H9 (cell line): ENCODE results near the gene SYNPO. TPM values are rescaled to one million over a fixed set of nuclear protein-coding genes. Genes with fewer than 3 reads are reported as not detected.

Experiments
- DNase-seq: peaks from one replicate; pipeline ENCODE4 v3.0.0-alpha.2; 2017
- H2AFZ ChIP-seq: one replicate; pipeline ENCODE4 v1.6.1; 2013; ENCODE audit warnings: mild to moderate bottlenecking, low read length, control low read depth, moderate library complexity
- H2AK5ac ChIP-seq: 2 replicates; pipeline ENCODE4 v1.6.1; 2013; ENCODE audit warnings: low read length, control low read depth, mixed read lengths; ENCODE audit not compliant: insufficient read length
- H2BK120ac ChIP-seq: one replicate; pipeline ENCODE4 v1.6.1; 2013; ENCODE audit warnings: low read depth, mild to moderate bottlenecking, low read length, control low read depth, inconsistent platforms; ENCODE audit not compliant: poor library complexity, severe bottlenecking
- H2BK12ac ChIP-seq: 2 replicates; pipeline ENCODE4 v1.6.1; 2013; ENCODE audit warnings: low read length, control low read depth, mixed read lengths, low read depth; ENCODE audit not compliant: insufficient read length
- H2BK15ac ChIP-seq: 2 replicates; pipeline ENCODE4 v1.6.1; 2013; ENCODE audit warnings: low read depth, low read length, control low read depth
- H2BK20ac ChIP-seq: one replicate; pipeline ENCODE4 v1.6.1; 2013; ENCODE audit warnings: low read depth, mild to moderate bottlenecking, low read length, control low read depth, inconsistent platforms; ENCODE audit not compliant: poor library complexity, severe bottlenecking
- H2BK5ac ChIP-seq: 2 replicates; pipeline ENCODE4 v1.6.1; 2013; ENCODE audit warnings: low read length, control low read depth, mixed read lengths; ENCODE audit not compliant: insufficient read length
- H3K14ac ChIP-seq: 2 replicates; pipeline ENCODE4 v1.6.1; 2013; ENCODE audit warnings: low read length, control low read depth; ENCODE audit not compliant: insufficient read depth
- H3K18ac ChIP-seq: 2 replicates; pipeline ENCODE4 v1.6.1; 2013; ENCODE audit warnings: low read depth, mild to moderate bottlenecking, mixed read lengths, low read length, control low read depth; ENCODE audit not compliant: insufficient read length
- H3K23ac ChIP-seq: 2 replicates; pipeline ENCODE4 v1.6.1; 2013; ENCODE audit warnings: low read length, control low read depth, mixed read lengths, low read depth; ENCODE audit not compliant: insufficient read length
- H3K23me2 ChIP-seq: 2 replicates; pipeline ENCODE4 v1.6.1; 2013; ENCODE audit warnings: low read depth, mild to moderate bottlenecking, mixed read lengths, low read length, control low read depth; ENCODE audit not compliant: insufficient read length, poor library complexity, severe bottlenecking
- H3K27ac ChIP-seq: 2 replicates; pipeline ENCODE4 v1.5.1; 2013; ENCODE audit warnings: low read length, control low read depth, mixed read lengths, low read depth; ENCODE audit not compliant: insufficient read length
- H3K27me3 ChIP-seq: 2 replicates; pipeline ENCODE4 v1.6.1; 2013; ENCODE audit warnings: low read length, control low read depth, inconsistent platforms; ENCODE audit not compliant: insufficient read depth
- H3K4ac ChIP-seq: 2 replicates; pipeline ENCODE4 v1.6.1; 2013; ENCODE audit warnings: low read depth, mild to moderate bottlenecking, control low read depth, inconsistent platforms, low read length, moderate library complexity
- H3K4me1 ChIP-seq: 2 replicates; pipeline ENCODE4 v1.6.1; 2013; ENCODE audit warnings: low read length, control low read depth, inconsistent platforms; ENCODE audit not compliant: insufficient read depth
- H3K4me2 ChIP-seq: 2 replicates; pipeline ENCODE4 v1.6.1; 2013; ENCODE audit warnings: low read length, control low read depth, mixed read lengths; ENCODE audit not compliant: insufficient read length, insufficient read depth
- H3K56ac ChIP-seq: 2 replicates; pipeline ENCODE4 v1.6.1; 2013; ENCODE audit warnings: low read depth, mild to moderate bottlenecking, mixed read lengths, low read length, control low read depth; ENCODE audit not compliant: insufficient read length
- H3K79me1 ChIP-seq: 2 replicates; pipeline ENCODE4 v1.6.1; 2013; ENCODE audit warnings: low read depth, mild to moderate bottlenecking, moderate library complexity, low read length, control low read depth, inconsistent platforms; ENCODE audit not compliant: insufficient read depth, poor library complexity, severe bottlenecking
- H3K79me2 ChIP-seq: 2 replicates; pipeline ENCODE4 v1.6.1; 2013; ENCODE audit warnings: low read length, control low read depth, inconsistent platforms; ENCODE audit not compliant: insufficient read depth
- H3K9ac ChIP-seq: 2 replicates; pipeline ENCODE4 v1.6.1; 2013; ENCODE audit warnings: low read length, control low read depth, mixed read lengths; ENCODE audit not compliant: insufficient read length; ENCODE audit errors: extremely low read depth
- H3K9me3 ChIP-seq: one replicate; pipeline ENCODE4 v1.6.1; 2013; ENCODE audit warnings: low read depth, low read length, inconsistent platforms; ENCODE audit not compliant: control insufficient read depth
- H3T11ph ChIP-seq: one replicate; pipeline ENCODE4 v1.6.1; 2013; ENCODE audit warnings: mild to moderate bottlenecking, low read length, control low read depth, inconsistent platforms
- H4K20me1 ChIP-seq: one replicate; pipeline ENCODE4 v1.6.1; 2013; ENCODE audit not compliant: control insufficient read depth, insufficient read length, insufficient read depth
- H4K5ac ChIP-seq: 2 replicates; pipeline ENCODE4 v1.6.1; 2013; ENCODE audit warnings: low read depth, mild to moderate bottlenecking, mixed read lengths, low read length, control low read depth; ENCODE audit not compliant: insufficient read length
- H4K8ac ChIP-seq: replicated peaks from 2 replicates; pipeline ENCODE4 v1.6.1; 2013; ENCODE audit warnings: low read length, control low read depth, mixed read lengths, low read depth; ENCODE audit not compliant: insufficient read length
- H4K91ac ChIP-seq: 2 replicates; pipeline ENCODE4 v1.6.1; 2013; ENCODE audit warnings: low read depth, mild to moderate bottlenecking, moderate library complexity, mixed read lengths, low read length, control low read depth; ENCODE audit not compliant: insufficient read length
- H3K27ac Mint-ChIP-seq, 3 experiments: 2 replicates in 2 of 3; 3 replicates in 1 of 3; pipeline ENCODE4 v1.8.0; 2020 to 2021; ENCODE audit warnings: mixed read lengths in 3 of 3, mild to moderate bottlenecking in 1 of 3, moderate library complexity in 1 of 3
- H3K27me3 Mint-ChIP-seq: 2 replicates; pipeline ENCODE4 v1.8.0; 2021; ENCODE audit warnings: low read depth, mild to moderate bottlenecking, moderate library complexity, mixed read lengths
- H3K36me3 Mint-ChIP-seq, 3 experiments: 2 replicates in 2 of 3; 3 replicates in 1 of 3; pipeline ENCODE4 v1.8.0; 2020 to 2021; ENCODE audit warnings: low read depth in 3 of 3, mixed read lengths in 3 of 3; ENCODE audit not compliant: insufficient read depth in 1 of 3
- H3K4me1 Mint-ChIP-seq, 2 experiments: 2 replicates each; pipeline ENCODE4 v1.8.0; 2020; ENCODE audit warnings: mixed read lengths in 2 of 2
- H3K4me3 Mint-ChIP-seq, 2 experiments: 2 replicates in 1 of 2; 3 replicates in 1 of 2; pipeline ENCODE4 v1.8.0; 2020 to 2021; ENCODE audit warnings: mild to moderate bottlenecking in 2 of 2, mixed read lengths in 2 of 2, moderate library complexity in 1 of 2
- H3K9me3 Mint-ChIP-seq, 2 experiments: 2 replicates in 1 of 2; 3 replicates in 1 of 2; pipeline ENCODE4 v1.8.0; 2020; ENCODE audit warnings: mild to moderate bottlenecking in 2 of 2, mixed read lengths in 2 of 2, moderate library complexity in 1 of 2
- CTCF ChIP-seq: fragments of 200-600 bp; sonication (generic); conservative IDR thresholded peaks from 3 replicates; pipeline ENCODE4 v1.8.0; 2021; ENCODE audit warnings: antibody characterized with exemption, mild to moderate bottlenecking
- WGBS: extraction: QIAGEN DNeasy Blood & Tissue Kit; methylation state at CpG from one replicate; pipeline ENCODE4 v1.1.7; 2013; ENCODE audit warnings: missing lambda C conversion rate, low lambda C conversion rate, mixed read lengths; ENCODE audit not compliant: insufficient read length; ENCODE audit errors: extremely low coverage; 5-methylcytosine and 5-hydroxymethylcytosine counted together
- total RNA-seq: library from RNA; stranded (reverse); gene quantifications from 2 replicates; pipeline ENCODE4 v1.2.1, GENCODE V29; 2021

Gene SYNPO
- total RNA-seq, 1 experiment from 2014 or later = 1.7 TPM

GRCh38 chr5:150616506-150616905 lies 24.0 kb upstream of the SYNPO start:
- H3K36me3 Mint-ChIP-seq = no peaks in the 10 kb centered on the region
- no peak overlapping the region for H2BK120ac ChIP-seq
- no peaks in the 10 kb centered on the region for H3K4me1 ChIP-seq
- no peak overlapping the region for H2BK20ac ChIP-seq
- no peak overlapping the region for H2BK5ac ChIP-seq
- no peak overlapping the region for H4K5ac ChIP-seq
- H3K9me3 Mint-ChIP-seq = no peaks in the 10 kb centered on the region
- H3K4me1 Mint-ChIP-seq = peaks cover 42 to 43% of the 10 kb centered on the region in 2 experiments
- H3K27ac ChIP-seq = no peak overlapping the region
- no peaks in the 10 kb centered on the region for H3K27me3 ChIP-seq
- H4K8ac ChIP-seq = no peak overlapping the region
- no peaks in the 10 kb centered on the region for H3K23me2 ChIP-seq
- no peaks in the 10 kb centered on the region for H3K9me3 ChIP-seq
- no peak overlapping the region for H3K23ac ChIP-seq
- no peak overlapping the region for H3K14ac ChIP-seq
- H2AK5ac ChIP-seq = no peak overlapping the region
- H3K18ac ChIP-seq = no peak overlapping the region
- no peak overlapping the region for H3K9ac ChIP-seq
- no peak for TF ChIP-seq CTCF
- no CpG with 5 or more reads among the region's 1 CpG for WGBS
- no peak overlapping the region; a peak in 1 of 5 replicates for H3K4me3 Mint-ChIP-seq
- no peak overlapping the region for H2BK12ac ChIP-seq
- H3K4me2 ChIP-seq = no peak overlapping the region
- H3K79me1 ChIP-seq = no peaks in the 10 kb centered on the region
- no peaks in the 10 kb centered on the region for H4K20me1 ChIP-seq
- no peak overlapping the region for H3T11ph ChIP-seq
- H3K27ac Mint-ChIP-seq = no peak overlapping the region; a peak in 1 of 7 replicates
- H4K91ac ChIP-seq = no peak overlapping the region
- H3K79me2 ChIP-seq = no peaks in the 10 kb centered on the region; the same call in 1 of the 2 replicates
- H2BK15ac ChIP-seq = no peak overlapping the region
- DNase-seq = no peak
- no peak overlapping the region for H3K56ac ChIP-seq
- peaks cover 4% of the 10 kb centered on the region for H3K27me3 Mint-ChIP-seq
- no peak overlapping the region for H3K4ac ChIP-seq
- no peak overlapping the region for H2AFZ ChIP-seq
